ENCODE results near the gene ACSM6. TPM values are rescaled to one million over a fixed set of nuclear protein-coding genes. Genes with fewer than 3 reads are reported as not detected.

ACSM6 gene
- total and polyA plus RNA-seq, 2 donors (not counting 1 experiment from before 2014, with no cell fraction given) = not detected

DNA sequence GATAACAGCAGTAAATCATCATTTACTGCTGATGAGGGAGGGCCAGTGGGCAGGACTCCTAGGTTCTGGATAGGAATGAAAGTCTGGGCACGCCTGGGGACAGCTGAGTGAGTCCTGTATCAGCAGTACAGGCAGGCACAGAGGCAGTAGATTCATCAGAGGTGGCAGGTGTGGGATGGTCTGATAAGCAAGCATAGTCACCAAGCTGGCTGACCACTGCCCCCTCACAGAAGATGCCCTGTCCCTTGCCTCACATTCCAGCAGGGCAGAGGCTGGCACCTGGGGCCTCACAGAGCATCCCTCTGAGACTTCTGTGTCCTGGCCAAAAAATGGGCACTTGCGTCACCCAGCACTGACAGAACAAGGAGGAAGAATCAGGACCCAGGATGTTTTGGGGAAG lies 23.2 kb upstream of the ACSM6 start:
- Histone ChIP-seq H3K36me3 (ENCODE audit: control insufficient read depth, insufficient read depth, low read length) (no peaks in the 10 kb centered on the region), H3K27ac (ENCODE audit: insufficient read depth, low read length) (no peak overlapping the region), H4K20me1 (ENCODE audit: control insufficient read depth, extremely low read depth, insufficient read depth, low read length) (no peaks in the 10 kb centered on the region), H3K4me3 (replicated peaks in 1 of 4; ENCODE audit: control extremely low read depth in 1 of 4, insufficient read depth in 1 of 4, low read depth in 3 of 4, low read length in 4 of 4) (no peak overlapping the region), H3K4me2 (ENCODE audit: extremely low read depth, insufficient read depth, low read length) (no peak overlapping the region), H3K9ac (ENCODE audit: insufficient read depth, low read length) (no peak overlapping the region), H3K79me2 (ENCODE audit: control insufficient read depth, insufficient read depth, low read length) (no peaks in the 10 kb centered on the region), H3K27me3 (ENCODE audit: control insufficient read depth, insufficient read depth, low read length) (no peaks in the 10 kb centered on the region), H3K4me1 (ENCODE audit: control insufficient read depth, extremely low read depth, insufficient read depth, low read length) (no peaks in the 10 kb centered on the region), H2AFZ (ENCODE audit: low read length) (no peak overlapping the region), H3K9me3 (ENCODE audit: control insufficient read depth, insufficient read depth, low read depth, low read length) (no peaks in the 10 kb centered on the region)
- no peak for TF ChIP-seq EZH2 (IDR thresholded peaks at IDR 0.05; ENCODE audit: low read length, missing control alignments)
- no peak for TF ChIP-seq CTCF (conservative IDR thresholded peaks at IDR 0.05 in 1 of 2, IDR thresholded peaks at IDR 0.05 in 1 of 2; ENCODE audit: low read depth in 1 of 2, low read length in 2 of 2)
- DNase-seq (ENCODE audit: low read depth in 2 of 2) = no peak

DNA sequence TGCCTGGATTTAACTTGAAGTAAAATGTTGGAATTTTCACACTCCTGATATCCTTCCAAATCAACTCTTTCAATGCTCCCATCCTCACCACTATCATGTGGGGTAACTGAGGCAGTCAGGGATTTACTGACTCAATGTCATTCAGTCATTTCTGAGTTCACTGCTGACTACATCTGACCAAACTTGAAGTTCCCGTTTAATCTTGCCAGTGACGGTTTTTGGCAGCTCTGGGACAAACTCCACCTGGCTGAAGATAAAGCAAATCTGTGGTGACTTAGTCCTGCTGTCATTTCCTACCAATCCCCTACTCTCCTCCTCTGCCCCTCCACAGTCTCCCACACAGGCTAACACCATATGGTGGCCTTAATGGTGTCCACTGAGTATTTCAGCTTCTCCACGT lies 22.7 kb upstream of the ACSM6 start:
- Histone ChIP-seq H3K9ac (ENCODE audit: insufficient read depth, low read length) (no peak overlapping the region), H2AFZ (ENCODE audit: low read length) (no peak overlapping the region), H3K27ac (ENCODE audit: insufficient read depth, low read length) (no peak overlapping the region), H4K20me1 (ENCODE audit: control insufficient read depth, extremely low read depth, insufficient read depth, low read length) (no peaks in the 10 kb centered on the region), H3K4me2 (ENCODE audit: extremely low read depth, insufficient read depth, low read length) (no peak overlapping the region), H3K36me3 (ENCODE audit: control insufficient read depth, insufficient read depth, low read length) (no peaks in the 10 kb centered on the region), H3K27me3 (ENCODE audit: control insufficient read depth, insufficient read depth, low read length) (no peaks in the 10 kb centered on the region), H3K9me3 (ENCODE audit: control insufficient read depth, insufficient read depth, low read depth, low read length) (no peaks in the 10 kb centered on the region), H3K79me2 (ENCODE audit: control insufficient read depth, insufficient read depth, low read length) (no peaks in the 10 kb centered on the region), H3K4me1 (ENCODE audit: control insufficient read depth, extremely low read depth, insufficient read depth, low read length) (no peaks in the 10 kb centered on the region), H3K4me3 (replicated peaks in 1 of 4; ENCODE audit: control extremely low read depth in 1 of 4, insufficient read depth in 1 of 4, low read depth in 3 of 4, low read length in 4 of 4) (no peak overlapping the region)
- TF ChIP-seq CTCF (conservative IDR thresholded peaks at IDR 0.05 in 1 of 2, IDR thresholded peaks at IDR 0.05 in 1 of 2; ENCODE audit: low read depth in 1 of 2, low read length in 2 of 2) (no peak), EZH2 (IDR thresholded peaks at IDR 0.05; ENCODE audit: low read length, missing control alignments) (no peak)
- DNase-seq (ENCODE audit: low read depth in 2 of 2) = no peak

- no peak overlapping the region for H3K27ac ChIP-seq (ENCODE audit: insufficient read depth, low read length)
- no peaks in the 10 kb centered on the region for H3K79me2 ChIP-seq (ENCODE audit: control insufficient read depth, insufficient read depth, low read length)
- no peak overlapping the region for H3K4me3 ChIP-seq (replicated peaks in 1 of 4; ENCODE audit: control extremely low read depth in 1 of 4, insufficient read depth in 1 of 4, low read depth in 3 of 4, low read length in 4 of 4)
- no peak overlapping the region for H3K4me2 ChIP-seq (ENCODE audit: extremely low read depth, insufficient read depth, low read length)
- no peaks in the 10 kb centered on the region for H3K27me3 ChIP-seq (ENCODE audit: control insufficient read depth, insufficient read depth, low read length)
- H3K4me1 ChIP-seq (ENCODE audit: control insufficient read depth, extremely low read depth, insufficient read depth, low read length) = no peaks in the 10 kb centered on the region
- H4K20me1 ChIP-seq (ENCODE audit: control insufficient read depth, extremely low read depth, insufficient read depth, low read length) = no peaks in the 10 kb centered on the region
- no peaks in the 10 kb centered on the region for H3K9me3 ChIP-seq (ENCODE audit: control insufficient read depth, insufficient read depth, low read depth, low read length)
- TF ChIP-seq EZH2 (IDR thresholded peaks at IDR 0.05; ENCODE audit: low read length, missing control alignments) (no peak), CTCF (conservative IDR thresholded peaks at IDR 0.05 in 1 of 2, IDR thresholded peaks at IDR 0.05 in 1 of 2; ENCODE audit: low read depth in 1 of 2, low read length in 2 of 2) (no peak)
- H3K36me3 ChIP-seq (ENCODE audit: control insufficient read depth, insufficient read depth, low read length) = no peaks in the 10 kb centered on the region
- no peak overlapping the region for H2AFZ ChIP-seq (ENCODE audit: low read length)
- H3K9ac ChIP-seq (ENCODE audit: insufficient read depth, low read length) = no peak overlapping the region
- DNase-seq (ENCODE audit: low read depth in 2 of 2) = no peak
These were observed 21.2 kb upstream of the ACSM6 start for GRCh38 chr10:95172851-95173250.
